A673 (cell line): Measurements from ENCODE around the gene PDCD10. TPM values are rescaled to one million over a fixed set of nuclear protein-coding genes. Genes with fewer than 3 reads are reported as not detected.

Source experiments
- BruUV-seq: library from RNA; stranded (reverse); fragments of 400-500 nt; replicated peaks from 2 replicates; lab custom pipeline; 2021; lab: Mats Ljungman, UMichigan
- CTCF ChIA-PET: fragments of 300-600 bp; sonication (Branson Sonifier 250); formaldehyde crosslinking; loops from one replicate; lab custom pipeline; 2022; ENCODE audit warnings: antibody characterized with exemption; lab: Charles Lee
- POLR2A ChIA-PET: fragments of 300-600 bp; sonication (Branson Sonifier 250); formaldehyde crosslinking; loops from one replicate; lab custom pipeline; 2022; ENCODE audit warnings: antibody characterized with exemption; ENCODE audit not compliant: low non-redundant PET; lab: Charles Lee
- DNase-seq: peaks from one replicate; pipeline ENCODE4 v3.0.0-alpha.2; 2015; ENCODE audit warnings: low spot score
- H3K27ac ChIP-seq: fragments of 200-600 bp; sonication (generic); 2 replicates; pipeline ENCODE4 v1.5.1; 2016; ENCODE audit warnings: mixed run types, low read depth, mild to moderate bottlenecking, mixed read lengths, antibody characterized with exemption, low read length; ENCODE audit not compliant: poor library complexity, severe bottlenecking
- H3K27me3 ChIP-seq: fragments of 200-600 bp; sonication (generic); replicated peaks from 2 replicates; pipeline ENCODE4 v1.6.1; 2017; ENCODE audit warnings: mixed run types, low read depth, mild to moderate bottlenecking, mixed read lengths, antibody characterized with exemption, low read length; ENCODE audit not compliant: insufficient read depth, poor library complexity
- H3K36me3 ChIP-seq: fragments of 200-600 bp; sonication (generic); 2 replicates; pipeline ENCODE4 v1.6.1; 2016; ENCODE audit warnings: mixed run types, mild to moderate bottlenecking, mixed read lengths, antibody characterized with exemption, low read length; ENCODE audit not compliant: insufficient read depth, poor library complexity, severe bottlenecking
- H3K4me1 ChIP-seq: fragments of 200-600 bp; sonication (generic); 2 replicates; pipeline ENCODE4 v1.6.1; 2017; ENCODE audit warnings: mixed run types, mild to moderate bottlenecking, mixed read lengths, antibody characterized with exemption, low read length; ENCODE audit not compliant: insufficient read depth, poor library complexity, severe bottlenecking
- H3K4me3 ChIP-seq: fragments of 200-600 bp; sonication (generic); 2 replicates; pipeline ENCODE4 v1.5.1; 2016; ENCODE audit warnings: low read depth, mixed run types, mild to moderate bottlenecking, mixed read lengths, low read length; ENCODE audit not compliant: poor library complexity, severe bottlenecking
- H3K9me3 ChIP-seq: fragments of 200-600 bp; sonication (generic); 2 replicates; pipeline ENCODE4 v1.6.1; 2016; ENCODE audit warnings: mixed run types, low read depth, mild to moderate bottlenecking, mixed read lengths, antibody characterized with exemption, low read length; ENCODE audit not compliant: poor library complexity, severe bottlenecking
- EZH2 ChIP-seq: fragments of 200-600 bp; sonication (generic); IDR thresholded peaks from 2 replicates; pipeline ENCODE4 v1.6.1; 2017; ENCODE audit warnings: borderline replicate concordance, low read depth, mild to moderate bottlenecking, mixed read lengths, antibody characterized with exemption, low read length; ENCODE audit not compliant: poor library complexity, severe bottlenecking
- intact Hi-C: fragments of 100-400 bp; cut with micrococcal nuclease; formaldehyde crosslinking; loops from one replicate; pipeline ENCODE4 v1.10.0; 2022; ENCODE audit not compliant: unreplicated experiment
- total RNA-seq: library from RNA; stranded (reverse); gene quantifications from 2 replicates; pipeline ENCODE4 v1.2.3, GENCODE V29; 2021
- TF ChIP-seq, protein P1 (sequence below): fragments of 300-800, 200-600 bp; sonication (generic); conservative IDR thresholded peaks from 2 replicates; pipeline ENCODE4 v1.5.1; 2017; ENCODE audit warnings: low read depth, mild to moderate bottlenecking, antibody characterized with exemption, low read length, moderate library complexity, mixed read lengths

PDCD10 gene
- total RNA-seq, 1 experiment from 2014 or later: 47.0 TPM

DNA sequence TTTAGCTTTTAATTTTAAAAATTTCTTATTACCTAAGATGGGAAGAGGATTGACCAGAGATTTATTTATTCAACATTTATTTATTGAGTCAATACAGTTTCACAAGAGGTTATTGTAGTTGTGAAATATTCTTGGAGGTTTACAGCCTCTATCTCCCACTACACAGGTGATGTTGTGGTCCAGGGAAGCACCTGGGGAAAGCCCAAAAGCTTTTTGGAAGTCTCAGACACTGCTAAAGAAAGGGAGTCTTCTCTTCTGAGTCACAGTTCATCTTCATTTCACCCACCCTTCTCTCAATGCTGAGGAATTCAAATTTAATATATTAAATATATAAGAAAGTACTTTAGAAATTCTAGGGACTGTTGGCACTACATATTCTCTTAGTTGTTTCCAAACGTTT is 42.7 kb upstream of the PDCD10 start:
- TF ChIP-seq, protein P1, sequence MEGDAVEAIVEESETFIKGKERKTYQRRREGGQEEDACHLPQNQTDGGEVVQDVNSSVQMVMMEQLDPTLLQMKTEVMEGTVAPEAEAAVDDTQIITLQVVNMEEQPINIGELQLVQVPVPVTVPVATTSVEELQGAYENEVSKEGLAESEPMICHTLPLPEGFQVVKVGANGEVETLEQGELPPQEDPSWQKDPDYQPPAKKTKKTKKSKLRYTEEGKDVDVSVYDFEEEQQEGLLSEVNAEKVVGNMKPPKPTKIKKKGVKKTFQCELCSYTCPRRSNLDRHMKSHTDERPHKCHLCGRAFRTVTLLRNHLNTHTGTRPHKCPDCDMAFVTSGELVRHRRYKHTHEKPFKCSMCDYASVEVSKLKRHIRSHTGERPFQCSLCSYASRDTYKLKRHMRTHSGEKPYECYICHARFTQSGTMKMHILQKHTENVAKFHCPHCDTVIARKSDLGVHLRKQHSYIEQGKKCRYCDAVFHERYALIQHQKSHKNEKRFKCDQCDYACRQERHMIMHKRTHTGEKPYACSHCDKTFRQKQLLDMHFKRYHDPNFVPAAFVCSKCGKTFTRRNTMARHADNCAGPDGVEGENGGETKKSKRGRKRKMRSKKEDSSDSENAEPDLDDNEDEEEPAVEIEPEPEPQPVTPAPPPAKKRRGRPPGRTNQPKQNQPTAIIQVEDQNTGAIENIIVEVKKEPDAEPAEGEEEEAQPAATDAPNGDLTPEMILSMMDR: no peak
- no peak for TF ChIP-seq EZH2
- Histone ChIP-seq H3K27me3 (peaks cover 4% of the 10 kb centered on the region), H3K36me3 (no peaks in the 10 kb centered on the region), H3K4me1 (no peaks in the 10 kb centered on the region), H3K4me3 (no peak overlapping the region), H3K27ac (no peak overlapping the region), H3K9me3 (peaks cover 4% of the 10 kb centered on the region)
- ChIA-PET CTCF (no interaction called here), POLR2A (no interaction called here)
- intact Hi-C loops: no loop called here
- no peak for DNase-seq
- BruUV-seq: no TSS peak

DNA sequence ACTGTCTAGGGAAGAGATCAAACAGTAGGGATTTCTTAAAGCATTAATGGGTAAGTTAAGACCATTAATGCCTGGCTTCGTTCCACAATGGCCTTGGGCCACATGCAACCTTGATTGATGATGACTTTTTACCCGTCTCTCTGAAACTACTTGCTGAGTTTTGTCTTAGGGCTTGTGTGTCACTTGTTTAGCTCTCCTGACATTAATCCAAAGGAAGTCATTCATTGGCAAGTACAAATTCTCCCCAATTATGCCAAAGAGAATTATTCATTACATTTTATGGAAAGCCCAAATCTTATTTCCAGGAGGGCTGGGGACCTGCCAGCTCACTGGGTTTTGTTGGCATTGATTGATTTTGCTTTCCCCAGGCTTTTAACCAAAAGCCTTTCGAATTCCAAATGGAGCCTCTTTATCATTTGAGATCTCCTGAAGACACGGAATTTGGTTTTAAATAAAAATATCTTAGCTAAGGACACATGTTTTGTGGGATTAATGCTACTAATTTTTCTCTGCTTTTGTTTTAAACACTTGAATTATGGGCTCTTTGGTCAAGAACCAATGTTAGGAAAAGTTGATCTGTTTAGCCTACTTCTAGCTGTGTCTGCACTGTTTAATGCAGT is 41.5 kb upstream of the PDCD10 start:
- ChIA-PET CTCF (no interaction called here), POLR2A (no interaction called here)
- no peaks in the 10 kb centered on the region for H3K4me1 ChIP-seq
- no TSS peak for BruUV-seq
- no peaks in the 10 kb centered on the region for H3K36me3 ChIP-seq
- peaks cover 4% of the 10 kb centered on the region for H3K27me3 ChIP-seq
- H3K27ac ChIP-seq: no peak overlapping the region
- TF ChIP-seq, protein P1: no peak
- no peak for TF ChIP-seq EZH2
- peaks cover 4% of the 10 kb centered on the region for H3K9me3 ChIP-seq
- intact Hi-C loops: no loop called here
- peak; percentile 5 for DNase-seq
- no peak overlapping the region for H3K4me3 ChIP-seq

DNA sequence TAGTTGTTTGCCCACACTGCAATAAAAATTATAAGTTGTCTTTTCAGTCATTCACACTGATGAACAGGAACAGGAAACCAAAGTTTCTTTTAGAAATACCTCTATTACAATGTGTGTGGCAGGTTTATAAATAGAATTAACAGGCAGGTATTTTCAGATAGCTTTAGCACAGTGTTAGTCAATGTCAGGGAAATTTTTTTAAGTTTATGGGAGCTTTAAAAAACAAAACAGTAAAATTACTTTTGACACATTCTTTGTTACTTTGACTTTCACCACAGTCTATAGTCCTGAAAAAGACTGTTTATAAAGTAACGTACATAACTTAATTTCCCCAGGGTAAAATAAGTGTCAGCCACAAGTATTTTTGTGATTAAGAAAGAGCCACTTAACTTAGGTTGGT is 38.9 kb upstream of the PDCD10 start:
- H3K4me1 ChIP-seq: no peaks in the 10 kb centered on the region
- no peak for DNase-seq
- H3K4me3 ChIP-seq: no peak overlapping the region
- intact Hi-C loops: no loop called here
- H3K36me3 ChIP-seq: no peaks in the 10 kb centered on the region
- POLR2A ChIA-PET: no interaction called here
- H3K9me3 ChIP-seq: peaks cover 4% of the 10 kb centered on the region
- no TSS peak for BruUV-seq
- CTCF ChIA-PET: no interaction called here
- H3K27ac ChIP-seq: no peak overlapping the region
- TF ChIP-seq EZH2: no peak
- TF ChIP-seq, protein P1: no peak
- peaks cover 4% of the 10 kb centered on the region for H3K27me3 ChIP-seq
